Esophagus squamous epithelium (tissue), 4 donors: ENCODE data around the gene WFDC10B.

Source experiments
- CTCF ChIP-seq, 6 experiments: fragments of 450-650 bp in 4 of 6; fragments of 200-600 bp in 2 of 6; sonication (generic) in 2 of 6; IDR thresholded peaks; one replicate each; pipeline ENCODE4 v1.5.1; 2016 to 2019; ENCODE audit warnings: antibody characterized with exemption in 6 of 6, mild to moderate bottlenecking in 4 of 6, moderate library complexity in 4 of 6
- POLR2A ChIP-seq, 4 donors: fragments of 450-650 bp; IDR thresholded peaks; one replicate each; pipeline ENCODE4 v1.6.1; 2017; ENCODE audit warnings: antibody characterized with exemption in 4 of 4, mild to moderate bottlenecking in 4 of 4, moderate library complexity in 3 of 4

- TF ChIP-seq CTCF (IDR thresholded peaks at IDR 0.05) (no peak), POLR2A (IDR thresholded peaks at IDR 0.05) (no peak)
These were observed 20.3 kb upstream of the WFDC10B start for GRCh38 chr20:45725134-45725533.
